COR-L47 (cell line): ENCODE results near the gene GUK1.
"Not testable (repeated sequence)": the region's sequence is repeated elsewhere in the genome, so short reads cannot be mapped to it uniquely, and the experiment has no call there.

ENCODE experiments used
- DNase-seq: peaks from one replicate; lab custom pipeline; 2025; lab: John Stamatoyannopoulos, UW

GUK1 gene

DNA sequence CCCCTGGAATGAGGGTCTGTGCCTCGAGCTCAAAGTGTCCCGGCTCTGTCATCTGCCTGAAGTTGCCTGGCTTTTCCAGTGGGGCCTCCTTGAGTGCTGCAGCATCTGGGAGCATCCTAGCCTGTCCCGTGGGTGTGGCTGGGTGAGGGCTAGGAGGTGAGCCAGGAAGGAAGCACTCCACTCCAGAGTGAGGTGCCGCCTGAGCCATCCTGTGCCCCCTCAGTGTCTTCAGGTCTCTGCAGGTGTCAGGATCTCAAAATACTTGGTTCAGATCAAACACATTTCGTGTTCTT, 37.0 kb downstream of the GUK1 start:
- no peak for DNase-seq

DNA sequence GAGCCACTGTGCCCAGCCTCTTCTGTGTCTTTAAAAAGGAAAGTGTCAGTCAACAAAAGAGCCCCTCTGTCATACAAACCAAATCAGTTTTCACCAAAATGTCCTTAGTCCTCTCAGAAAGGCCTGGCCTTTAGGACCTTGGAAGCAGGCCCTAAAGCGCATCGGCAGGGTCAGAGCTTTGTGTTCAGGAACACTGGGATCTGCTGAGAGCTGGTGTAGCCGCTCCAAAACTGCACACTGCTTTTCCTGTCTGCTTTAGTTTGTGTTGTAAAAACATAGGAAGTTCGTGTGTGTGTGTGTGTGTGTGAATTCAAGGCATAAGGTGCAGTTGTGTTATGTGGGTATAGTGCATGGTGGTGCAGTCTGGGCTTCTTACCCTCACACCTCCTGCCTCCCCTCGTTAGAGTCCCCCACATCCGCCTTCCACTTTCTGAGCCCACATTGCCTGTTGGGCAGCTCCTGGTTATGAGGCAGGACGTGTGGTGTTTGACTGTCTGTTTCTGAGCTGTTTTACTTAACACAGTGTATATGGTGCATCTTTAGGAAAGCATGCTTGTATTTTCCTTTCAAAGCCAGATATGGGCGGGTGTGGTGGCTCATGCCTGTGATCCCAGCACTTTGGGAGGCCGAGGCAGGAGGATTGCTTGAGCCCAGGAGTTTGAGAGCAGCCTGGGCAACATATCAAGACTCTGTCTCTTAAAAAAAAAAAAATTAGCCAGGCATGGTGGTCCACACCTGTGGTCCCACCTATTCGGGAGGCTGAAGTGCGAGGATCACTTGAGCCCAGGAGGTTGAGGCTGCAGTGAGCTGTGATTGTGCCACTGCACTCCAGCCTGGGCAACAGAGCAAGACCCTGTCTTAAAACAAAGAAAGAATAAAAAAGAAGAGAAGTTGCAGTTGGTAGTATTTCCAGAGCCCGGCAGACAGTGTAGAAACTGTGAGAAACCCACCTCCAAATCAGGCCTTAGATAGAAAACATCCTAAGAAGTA, 37.9 kb downstream of the GUK1 start:
- no peak for DNase-seq

DNA sequence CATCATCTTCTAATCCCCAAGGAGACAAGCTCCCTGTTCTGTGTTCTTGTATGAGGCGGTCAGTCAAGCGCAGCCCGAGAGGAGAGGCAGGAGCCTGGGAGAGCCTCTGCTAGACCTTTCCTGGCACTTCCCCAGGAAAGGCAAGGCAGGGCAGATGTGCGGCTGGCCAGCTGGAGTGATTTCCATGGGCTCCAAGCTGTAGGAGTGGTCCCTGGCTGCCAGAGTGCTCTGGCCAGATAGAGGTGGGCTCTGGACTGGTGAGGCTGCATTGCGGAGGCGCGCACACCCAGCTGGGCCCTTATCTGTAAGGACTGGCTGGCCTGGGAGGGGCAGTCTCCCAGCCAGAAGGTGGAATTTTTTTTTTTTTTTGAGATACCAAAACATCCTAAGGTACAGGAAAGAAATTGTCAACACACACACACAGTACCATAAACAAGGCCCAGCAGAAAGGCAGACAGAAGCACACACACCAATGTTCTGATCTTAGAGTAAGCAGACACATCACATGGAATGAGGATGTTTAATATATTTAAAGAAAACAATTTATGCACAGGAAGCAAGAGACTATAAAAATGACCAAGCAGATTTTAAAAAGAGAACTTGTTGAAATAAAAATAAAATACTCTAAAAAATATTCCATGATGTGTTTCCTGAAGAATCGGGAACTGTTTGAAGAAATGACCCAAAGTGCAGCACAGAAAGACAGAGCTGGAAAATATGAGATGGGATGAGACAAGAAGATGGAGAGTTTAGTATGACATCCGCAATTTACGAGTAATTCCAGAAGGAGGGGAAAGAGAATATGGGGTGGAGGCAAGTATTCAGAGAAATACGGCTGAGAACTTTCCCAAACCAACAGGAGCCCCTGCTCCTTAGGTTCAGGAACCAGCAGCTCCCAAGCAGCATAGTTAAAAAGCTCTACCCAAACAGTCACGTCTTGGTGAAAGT, 38.9 kb downstream of the GUK1 start:
- DNase-seq, result no peak

DNA sequence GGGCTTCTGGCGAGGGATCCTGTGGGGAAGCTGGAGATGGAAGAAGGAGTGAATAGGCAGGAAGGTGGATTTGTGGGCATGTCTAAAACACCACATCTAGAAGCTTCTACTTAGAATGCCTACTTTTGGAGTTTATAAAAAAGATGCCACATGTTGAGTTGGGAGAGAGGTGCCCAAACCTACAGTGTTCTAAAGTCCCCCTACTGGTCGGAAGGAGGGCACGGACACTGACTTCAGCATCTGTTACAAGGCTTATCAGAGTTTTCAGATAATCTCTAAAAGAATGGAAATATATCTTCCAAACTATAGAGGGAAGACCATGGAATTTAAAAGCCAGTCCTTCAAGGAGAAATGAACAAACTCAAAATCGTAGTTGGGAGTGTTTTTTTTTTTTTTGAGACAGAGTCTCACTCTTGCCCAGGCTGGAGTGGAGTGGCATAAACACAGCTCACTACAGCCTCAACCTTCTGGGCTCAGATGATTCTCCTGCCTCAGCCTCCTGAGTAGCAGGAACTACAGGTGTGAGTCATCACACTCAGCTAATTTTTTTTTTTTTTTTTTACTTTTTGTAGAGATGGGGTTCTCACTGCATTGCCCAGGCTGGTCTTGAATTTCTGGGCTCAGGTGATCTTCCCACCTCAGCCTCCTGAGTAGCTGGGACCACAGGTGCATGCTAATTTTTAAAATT, 40.3 kb downstream of the GUK1 start:
- DNase-seq, result no peak

DNA sequence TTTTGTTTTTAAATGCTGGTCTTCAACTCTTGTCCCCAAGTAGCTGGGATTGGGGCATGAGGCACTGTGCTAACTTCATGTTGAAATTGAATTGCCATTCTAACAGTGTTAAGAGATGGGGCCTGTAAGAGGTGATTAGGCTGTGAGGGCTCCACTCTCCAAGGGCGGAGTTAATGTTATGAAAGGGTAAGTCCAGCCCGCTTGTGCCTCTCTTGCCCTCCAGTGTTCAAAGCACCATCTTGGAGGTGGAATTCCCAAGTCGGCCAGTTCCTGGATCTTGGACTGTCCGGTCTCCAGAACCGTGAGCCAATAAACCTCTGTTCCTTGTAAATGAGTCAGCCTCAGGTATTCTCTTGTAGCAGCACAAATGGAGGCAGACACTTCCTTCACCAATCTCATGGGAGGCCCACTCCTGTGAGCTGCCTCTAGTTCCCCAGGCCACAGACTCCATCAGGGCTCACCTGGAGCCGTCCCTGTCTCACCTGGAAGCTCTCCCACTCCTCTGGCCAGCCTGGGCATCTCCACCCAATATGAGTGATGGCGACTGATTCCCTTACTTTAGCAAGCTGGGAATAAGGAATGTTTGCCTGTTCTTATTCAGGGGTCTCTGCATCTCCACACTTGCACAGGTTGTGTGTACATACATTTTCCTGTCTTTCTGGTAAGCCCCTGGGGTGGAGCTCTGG, 41.0 kb downstream of the GUK1 start:
- DNase-seq, result no peak

DNA sequence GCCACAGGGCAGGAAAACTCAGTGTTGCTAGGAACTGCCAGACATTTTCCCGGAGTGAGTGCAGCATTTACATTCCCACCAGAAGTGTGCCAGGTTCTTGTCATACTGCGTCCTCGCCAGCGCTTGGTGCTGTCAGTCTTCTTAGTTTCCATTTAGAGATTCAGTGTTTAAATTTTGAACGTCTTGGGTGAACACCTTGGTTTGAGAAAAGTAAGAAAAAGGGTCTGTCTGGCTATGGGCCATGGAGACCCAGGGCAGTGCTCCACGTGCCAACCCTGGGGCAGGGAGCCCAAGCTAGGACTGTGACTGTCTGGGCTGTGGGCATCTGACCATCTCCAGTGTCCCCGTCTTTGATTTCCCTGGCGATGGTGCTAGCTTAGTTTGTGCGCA, 41.6 kb downstream of the GUK1 start:
- DNase-seq, result no peak

DNA sequence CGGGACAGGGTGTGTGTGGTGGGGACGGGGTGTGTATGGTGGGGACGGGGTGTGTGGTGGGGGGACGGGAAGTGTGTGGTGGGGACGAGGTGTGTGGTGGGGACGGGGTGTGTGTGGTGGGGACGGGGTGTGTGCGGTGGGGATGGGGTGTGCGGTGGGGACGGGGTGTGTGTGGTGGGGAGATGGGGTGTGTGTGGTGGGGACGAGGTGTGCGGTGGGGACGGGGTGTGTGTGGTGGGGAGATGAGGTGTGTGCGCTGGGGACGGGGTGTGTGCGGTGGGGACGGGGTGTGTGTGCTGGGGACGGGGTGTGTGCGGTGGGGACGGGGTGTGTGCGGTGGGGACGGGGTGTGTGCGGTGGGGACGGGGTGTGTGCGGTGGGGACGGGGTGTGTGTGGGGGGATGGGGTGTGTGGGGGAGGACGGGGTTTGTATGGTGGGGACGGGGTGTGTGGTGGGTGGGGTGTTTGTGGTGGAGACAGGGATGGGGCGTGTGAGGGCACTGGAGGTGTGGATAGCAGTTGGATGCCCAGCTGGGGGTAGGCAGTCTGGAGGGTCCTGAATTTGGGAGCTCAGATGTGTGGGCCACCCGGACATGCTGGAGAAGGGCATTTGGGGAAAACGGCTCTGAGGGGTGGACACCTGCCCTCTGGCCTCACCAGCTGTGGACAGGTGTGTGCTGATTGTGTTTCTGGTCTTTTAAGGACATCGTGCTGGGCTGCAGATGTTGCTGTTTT, 42.4 kb downstream of the GUK1 start:
- no peak for DNase-seq

DNA sequence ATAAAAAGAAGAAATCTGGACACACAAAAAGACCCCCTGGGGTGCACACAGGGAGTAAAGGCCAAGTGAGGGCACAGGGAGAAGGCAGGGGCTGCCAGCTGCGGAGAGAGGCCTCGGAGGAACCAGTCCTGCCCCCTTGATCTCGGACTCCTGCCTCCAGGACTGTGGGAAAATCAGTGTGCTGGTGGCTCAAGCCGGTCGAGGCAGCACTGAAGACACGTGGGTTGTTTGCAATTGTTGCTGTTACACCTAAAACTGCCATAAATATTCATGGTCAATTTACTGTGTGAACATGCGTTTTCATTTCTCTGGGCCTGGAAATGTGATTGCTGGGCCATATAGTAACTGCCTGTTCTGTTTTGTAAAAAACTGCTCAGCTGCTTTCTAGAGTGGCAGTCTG, 44.1 kb downstream of the GUK1 start:
- DNase-seq, result no peak

DNA sequence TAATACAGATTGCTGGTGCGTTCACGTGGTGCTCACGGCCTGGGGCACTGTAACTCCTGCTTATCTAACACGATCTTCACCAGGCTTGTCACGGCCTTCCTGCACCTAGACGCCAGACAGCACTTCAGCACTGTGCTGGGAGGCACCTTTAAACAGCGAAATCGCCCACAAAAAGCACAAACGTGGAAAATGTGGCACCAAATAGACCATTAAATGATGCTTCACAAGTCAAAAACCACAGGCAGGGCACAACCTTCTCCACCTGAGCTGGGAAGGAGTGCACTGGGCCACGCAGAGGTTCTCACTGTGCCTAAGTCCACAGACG, 45.5 kb downstream of the GUK1 start:
- DNase-seq, result no peak

DNA sequence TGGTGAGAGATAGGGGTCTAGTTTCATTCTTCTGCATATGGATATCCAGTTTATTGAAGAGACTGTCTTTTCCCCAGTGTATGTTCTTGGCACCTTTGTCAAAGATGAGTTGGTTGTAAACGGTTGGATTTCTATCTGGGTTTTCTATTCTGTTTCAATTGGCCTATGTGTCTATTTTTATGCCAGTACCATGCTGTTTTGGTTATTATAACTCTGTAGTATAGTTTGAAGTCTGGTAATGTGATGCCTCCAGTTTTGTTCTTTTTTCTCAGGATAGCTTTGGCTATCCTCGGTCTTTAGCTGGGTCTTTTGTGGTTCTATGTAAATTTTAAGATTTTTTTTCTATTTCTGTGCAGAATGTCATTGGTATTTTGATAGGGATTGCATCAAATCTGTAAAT, 48.2 kb downstream of the GUK1 start:
- not testable (repeated sequence) for DNase-seq

DNA sequence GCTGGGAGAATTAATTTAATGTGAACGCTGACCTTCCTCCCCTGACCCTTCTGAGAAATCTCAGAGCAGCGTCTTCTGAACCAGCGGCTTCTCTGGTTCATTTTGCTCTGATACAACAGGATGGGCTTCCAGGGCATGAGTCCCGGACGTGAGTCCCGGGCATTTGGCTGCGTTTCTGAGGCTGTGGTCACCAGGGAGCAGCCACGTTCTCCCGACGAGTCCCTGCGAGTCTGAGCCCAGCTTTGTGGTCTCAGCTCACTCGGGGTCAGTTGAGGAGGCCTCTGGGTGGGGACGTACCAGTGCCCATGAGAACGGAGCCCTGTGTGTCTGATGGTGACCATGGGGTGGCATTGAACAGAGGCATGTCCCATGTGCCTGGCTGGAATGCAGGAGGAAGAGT, 50.1 kb downstream of the GUK1 start:
- DNase-seq, result no peak

DNA sequence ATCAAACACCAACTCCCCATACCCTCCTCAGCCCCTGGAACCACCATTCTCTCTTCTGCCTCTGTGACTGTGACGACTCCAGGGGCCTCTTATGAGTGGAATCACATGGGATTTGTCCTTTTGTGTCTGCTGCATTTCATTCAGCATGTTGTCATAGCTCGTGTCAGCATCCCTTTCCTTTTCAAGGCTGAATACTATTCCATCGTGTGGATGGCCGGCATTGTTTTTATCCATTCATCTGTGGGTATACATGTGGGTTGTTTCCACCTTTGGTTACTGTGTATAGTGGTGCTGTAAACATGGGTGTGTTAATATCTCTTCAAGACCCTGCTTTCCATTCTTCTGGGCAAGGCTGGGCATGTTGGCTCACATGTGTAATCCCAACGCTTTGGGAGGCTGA, 50.7 kb downstream of the GUK1 start:
- no peak for DNase-seq

DNA sequence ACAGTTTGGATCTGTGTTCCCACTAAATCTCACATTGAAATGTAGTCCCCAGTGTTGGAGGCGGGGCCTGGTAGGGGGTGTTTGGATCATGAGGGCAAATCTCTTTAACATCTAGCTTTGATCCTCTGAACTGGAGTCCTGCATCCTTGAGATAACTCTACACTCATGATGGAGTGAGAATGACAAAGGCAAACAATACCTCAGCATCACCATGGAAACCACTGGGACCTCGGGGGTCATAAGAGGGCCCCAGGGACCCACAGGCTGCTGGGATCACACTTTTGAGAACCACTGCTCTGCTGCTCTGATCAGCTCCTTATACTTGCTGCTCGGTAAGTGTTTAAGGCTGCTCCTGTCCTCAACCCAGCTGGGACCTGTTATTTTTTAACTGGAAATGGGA, 54.4 kb downstream of the GUK1 start:
- DNase-seq, result no peak

DNA sequence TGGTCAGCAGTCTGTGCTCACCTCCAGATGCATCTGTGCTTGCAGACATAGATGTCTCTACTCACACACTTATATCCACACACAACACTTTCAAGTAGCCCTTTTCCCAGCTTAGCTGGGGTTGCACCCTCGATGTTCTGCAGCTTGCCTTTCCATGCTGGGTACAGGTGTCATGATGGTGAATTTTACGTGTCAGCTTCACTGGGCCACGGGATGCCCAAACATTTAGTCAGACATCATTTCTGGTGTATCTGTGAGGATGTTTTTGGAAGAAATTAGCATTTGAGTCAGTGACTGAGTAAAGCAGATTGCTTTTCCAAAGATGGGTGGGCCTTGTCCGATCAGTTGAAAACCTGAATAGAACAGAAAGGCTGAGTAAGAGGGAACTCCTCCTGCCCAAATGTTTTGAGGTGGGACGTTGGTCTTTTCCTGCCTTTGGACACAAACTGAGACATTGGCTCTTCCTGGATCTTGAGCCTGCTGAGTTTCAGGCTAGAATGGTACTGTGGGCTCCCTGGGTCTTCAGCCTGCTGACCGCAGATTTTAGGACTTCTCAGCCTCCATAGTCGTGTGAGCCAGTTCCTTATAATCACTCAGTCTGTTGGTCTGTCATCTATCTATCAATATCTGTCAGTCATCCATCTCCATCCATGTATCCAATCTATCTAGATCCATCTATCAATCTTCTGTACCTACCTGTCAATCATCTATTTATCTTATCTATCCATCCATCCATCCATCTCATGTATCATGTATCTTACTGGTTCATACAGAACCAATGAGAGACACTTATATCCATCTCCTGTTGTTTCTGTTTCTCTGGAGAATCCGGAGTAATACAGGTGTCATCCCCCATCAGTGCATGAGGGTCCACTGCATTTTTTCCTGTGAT, 55.1 kb downstream of the GUK1 start:
- no peak for DNase-seq

DNA sequence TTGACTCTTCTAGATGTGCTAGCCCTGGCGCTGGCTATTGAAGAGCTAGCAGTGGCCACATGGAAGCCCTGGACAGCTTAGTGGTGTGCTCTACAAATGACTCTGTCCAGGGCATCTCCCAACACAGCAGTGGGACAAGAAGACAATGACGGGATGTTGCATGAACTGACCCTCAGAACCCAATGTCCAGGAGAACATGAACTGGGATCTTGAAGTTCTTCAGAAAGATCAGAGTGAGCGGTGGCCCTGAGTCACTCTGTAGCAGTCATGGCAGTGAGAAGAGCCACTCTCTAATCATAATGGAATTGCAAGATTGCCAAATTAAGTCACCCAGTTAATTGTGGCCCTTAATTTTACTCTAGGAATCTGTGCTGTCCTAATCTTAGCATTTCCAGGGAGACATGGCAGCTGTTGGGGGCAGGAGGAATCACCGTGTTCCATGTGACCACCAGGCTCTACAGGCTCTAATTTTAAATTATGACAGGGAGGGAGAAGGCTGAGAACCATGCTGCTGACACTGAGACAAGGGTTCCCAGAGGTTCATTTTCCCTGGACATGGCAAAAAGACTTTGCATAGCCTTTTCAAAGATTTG, 57.6 kb downstream of the GUK1 start:
- DNase-seq, result no peak
